CD4-positive, alpha-beta T cell treated with Interleukin-6 for 4 hours (primary cell): Measurements from ENCODE around the gene MEIS1.

Experiments used
- DNase-seq: peaks from one replicate; pipeline ENCODE4 v3.0.0-alpha.2; 2020; ENCODE audit warnings: mixed read lengths

MEIS1 gene

DNA sequence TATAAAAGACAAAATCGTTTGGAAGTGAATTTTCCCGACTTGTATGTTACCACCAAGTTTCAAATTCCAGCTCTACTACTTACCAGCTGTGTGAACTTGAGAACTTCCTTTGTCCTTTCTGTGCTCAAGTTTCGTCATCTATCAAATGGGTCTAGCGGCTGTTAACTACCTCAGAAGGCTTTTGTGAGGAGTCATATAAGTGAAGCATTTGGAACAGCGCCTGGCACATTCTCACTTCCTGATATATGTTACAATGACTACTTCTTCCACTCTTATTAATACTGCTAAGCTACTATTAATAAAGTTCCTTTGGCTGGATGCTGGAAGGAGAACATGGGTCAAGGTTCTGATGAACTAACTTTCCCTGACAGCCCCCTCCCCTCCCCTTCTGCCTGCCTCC, 104.5 kb downstream of the MEIS1 start:
- no peak for DNase-seq

DNA sequence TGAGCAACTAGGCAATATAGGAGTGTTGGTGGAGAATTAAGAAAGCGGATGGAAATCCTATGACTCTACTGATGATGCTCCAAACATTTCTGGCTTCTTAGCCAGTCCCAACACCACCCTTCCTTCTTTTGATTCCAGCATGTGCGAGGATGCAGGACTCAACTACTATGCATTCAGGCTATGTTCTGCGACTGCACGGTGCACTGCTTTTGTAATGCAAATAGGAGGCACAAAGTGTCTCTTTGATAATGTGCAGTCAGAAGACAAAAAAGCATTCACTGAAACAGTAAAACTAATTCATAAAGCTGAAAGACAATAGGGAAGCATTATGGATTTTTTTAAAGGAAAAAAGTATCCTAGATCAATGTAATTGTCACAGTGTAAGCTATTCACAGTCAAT, 106.7 kb downstream of the MEIS1 start:
- no peak for DNase-seq

DNA sequence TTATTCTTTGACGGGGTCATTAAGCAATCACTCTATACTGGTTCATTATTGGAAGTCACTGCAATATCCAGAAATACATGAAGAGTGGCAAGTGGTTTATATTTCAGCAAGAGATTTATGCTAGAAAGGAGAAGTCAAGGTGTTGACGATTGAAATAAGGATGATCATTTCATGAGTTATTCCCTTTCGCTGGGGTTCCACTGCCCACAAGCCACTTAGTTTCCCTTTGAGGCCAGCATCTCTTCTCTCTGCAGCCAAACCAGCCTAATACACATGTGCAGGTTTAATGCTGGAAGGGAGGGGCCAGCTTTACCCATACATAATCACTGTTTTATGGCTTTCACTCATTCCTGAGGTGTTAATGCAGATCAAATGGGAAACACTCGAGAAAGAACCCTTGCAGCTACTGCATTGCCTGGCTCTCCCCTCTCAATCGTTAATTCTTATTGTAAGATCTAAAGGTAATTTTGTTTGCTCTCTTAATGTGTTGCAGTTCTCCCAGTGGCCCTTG, 108.4 kb downstream of the MEIS1 start:
- no peak for DNase-seq

DNA sequence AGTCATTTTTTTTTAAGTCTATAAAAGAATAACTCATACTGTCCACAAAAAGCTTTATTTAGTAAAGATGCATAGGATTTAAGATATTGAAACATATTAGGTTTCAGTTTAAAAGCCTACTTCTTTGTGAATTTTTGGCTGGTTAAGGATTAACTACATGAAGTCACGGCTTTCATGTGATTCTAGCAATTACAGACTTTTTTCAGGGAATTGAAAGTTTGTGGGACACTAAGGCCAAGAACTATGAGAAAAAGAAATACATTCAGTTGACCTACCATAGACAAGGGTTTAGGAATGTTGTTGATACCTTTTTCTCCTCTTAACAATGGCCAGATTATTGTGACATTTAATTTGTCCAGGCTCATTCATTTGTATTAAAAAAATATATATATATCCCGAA, 109.3 kb downstream of the MEIS1 start:
- no peak for DNase-seq

DNA sequence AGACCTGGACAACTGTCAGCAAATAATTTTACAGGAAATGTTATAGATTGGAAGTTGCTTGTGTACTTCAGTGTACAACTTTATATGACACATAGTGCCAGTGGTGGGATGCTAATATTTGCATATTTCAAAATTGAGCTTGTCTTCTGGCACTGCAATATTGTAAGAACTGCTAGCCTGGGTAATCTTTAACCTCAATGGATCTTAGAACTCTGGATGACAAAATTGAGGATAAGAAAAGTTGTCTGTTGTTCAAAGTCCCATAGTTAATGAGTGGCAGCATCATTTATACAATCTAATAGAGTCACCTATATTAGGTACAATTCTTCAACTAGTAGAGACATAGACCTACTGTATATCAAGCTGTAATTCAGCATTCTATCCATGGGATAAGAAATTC, 110.3 kb downstream of the MEIS1 start:
- no peak for DNase-seq

DNA sequence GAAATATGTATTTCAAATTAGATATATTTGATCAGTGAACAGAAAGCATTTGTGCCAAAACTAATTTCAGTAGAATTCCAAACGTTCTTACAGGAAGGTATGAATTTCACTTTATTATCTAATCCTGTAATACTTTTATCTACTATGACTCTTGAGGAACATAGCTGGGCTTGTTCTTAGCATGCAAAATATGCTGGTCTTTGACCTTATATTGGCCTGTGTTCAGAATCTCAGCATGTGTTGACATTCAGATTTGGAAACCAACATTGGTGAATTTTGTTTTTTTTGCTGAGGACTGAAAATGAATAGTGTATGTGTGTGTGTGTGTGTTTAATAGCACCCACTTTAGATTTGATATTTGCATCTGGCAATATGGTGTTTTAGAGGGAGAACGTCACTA, 112.2 kb downstream of the MEIS1 start:
- no peak for DNase-seq

DNA sequence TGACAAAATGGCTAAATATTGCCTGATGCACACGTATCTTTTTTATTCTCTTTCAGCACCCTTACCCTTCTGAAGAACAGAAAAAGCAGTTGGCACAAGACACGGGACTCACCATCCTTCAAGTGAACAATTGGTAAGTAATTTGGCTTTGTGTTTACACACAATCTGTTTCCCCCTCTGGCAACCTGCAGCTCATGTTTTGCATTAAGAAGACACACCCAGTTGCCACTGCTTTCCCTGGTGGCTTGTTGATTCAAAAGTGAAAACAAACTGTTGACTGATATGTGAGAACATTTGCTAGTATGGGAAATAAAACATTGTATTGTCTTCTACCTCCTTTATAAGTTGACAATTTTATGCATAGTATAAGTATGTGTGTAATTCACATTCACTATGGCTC, 113.0 kb downstream of the MEIS1 start:
- no peak for DNase-seq

DNA sequence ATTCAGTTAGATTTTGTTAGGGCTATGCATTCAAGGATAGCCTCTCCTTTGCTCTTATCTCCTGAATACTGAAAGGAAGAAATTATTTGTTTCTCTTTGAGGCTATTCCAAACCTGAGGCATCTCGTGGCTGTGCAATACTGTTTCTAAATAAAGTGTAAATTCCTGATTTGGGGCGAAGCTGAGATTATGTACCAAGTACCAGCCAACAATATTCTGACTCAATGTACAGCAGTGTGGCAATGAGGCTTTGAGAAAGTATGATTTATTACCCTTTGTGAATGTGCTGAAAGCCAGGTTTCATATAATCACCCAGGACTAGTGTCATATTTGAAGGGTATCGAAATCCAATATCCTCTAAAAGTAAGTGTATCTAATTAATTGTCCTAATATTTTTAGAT, 113.5 kb downstream of the MEIS1 start:
- no peak for DNase-seq

DNA sequence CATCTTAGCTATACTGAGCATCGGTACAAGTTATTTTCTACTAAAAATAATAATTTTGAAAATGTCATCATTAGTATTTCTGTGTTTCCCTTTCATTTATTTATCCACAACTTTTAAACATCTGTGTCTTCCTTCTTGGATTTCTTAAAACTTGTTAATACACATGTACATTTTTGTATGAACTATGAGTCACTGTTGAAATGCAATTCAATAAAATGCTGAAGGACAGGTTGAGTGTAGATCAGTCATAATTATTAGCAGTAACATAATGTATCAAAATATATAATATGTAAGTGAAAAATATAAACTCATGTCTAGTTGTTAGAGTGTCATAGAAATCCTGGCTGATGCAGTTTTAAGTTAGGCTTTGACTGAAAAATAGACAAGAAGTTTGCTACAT, 115.9 kb downstream of the MEIS1 start:
- no peak for DNase-seq

DNA sequence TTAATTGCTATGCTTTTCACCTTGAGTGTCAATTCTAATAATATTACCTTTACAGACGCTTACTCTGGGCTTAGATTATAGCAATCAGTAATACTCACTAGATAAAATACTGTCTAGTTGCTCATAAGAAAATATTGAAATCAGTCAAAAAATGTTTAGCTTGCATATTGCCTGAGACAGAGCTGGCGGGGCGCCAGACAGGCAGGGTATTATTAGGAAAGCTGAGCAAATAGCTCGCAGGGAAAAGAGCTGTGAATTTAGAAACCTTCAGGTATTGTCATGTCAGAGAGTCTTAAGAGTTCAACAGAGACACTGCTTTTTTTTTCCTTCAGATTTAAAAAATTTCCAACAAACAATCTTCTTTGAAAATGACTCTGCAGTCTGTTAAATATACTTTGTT, 118.4 kb downstream of the MEIS1 start:
- DNase-seq, result no peak

DNA sequence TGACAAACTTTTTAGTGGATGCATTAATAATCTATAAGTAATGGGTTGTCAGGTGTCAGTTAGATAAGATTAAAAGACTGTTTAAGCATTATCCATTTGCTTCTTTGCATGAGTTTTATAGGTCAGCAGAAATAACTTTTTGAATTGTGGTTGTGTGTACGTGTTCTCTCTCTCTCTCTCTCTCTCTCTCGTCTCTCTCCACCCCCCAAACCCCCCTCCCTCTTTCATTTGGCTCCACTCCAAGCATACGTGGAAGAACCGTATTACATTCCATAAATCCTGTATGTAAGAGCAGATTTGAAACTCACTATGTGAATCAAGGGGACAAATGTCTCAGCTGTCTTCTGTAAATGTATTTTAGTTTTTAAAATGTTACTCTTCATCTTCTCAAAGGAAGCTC, 120.2 kb downstream of the MEIS1 start:
- no peak for DNase-seq

DNA sequence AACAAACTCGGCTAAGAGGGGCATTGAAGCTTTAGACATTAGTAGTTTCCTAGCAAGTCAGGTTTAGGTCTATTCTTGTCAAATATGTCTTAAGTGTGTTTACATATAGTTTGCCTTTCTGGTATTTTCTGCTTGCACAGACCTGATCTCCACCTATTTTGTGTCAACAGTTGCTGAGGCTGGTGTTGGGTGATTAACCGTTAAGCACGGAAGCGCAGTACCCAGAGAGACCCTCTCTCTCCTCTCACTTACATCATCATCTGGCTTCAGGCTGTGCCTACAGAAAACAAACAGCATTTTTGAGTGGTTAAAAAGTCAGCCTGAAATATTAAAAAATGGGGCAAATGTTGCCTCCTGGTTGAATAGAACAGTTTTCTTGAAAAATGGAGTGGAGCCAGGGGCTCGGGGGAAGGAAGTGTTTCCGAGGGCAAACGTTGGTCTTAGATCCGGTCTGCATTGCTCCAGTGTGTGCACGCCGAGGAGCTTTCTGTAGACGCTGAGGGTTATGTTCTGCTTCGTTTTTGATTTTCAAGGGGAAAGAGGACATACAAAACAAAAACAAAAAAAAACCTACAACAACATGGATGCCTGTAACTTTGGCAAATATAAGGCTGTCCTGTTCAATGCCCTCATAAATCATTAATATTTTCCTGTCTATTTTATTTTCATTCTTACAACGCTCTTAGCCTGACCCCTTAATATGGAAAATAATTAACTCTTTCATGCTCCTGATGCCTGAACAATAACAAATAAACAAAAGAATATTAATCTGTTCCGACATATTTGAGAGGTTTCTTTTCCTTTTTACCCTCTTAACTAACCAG, 120.8 kb downstream of the MEIS1 start:
- no peak for DNase-seq

DNA sequence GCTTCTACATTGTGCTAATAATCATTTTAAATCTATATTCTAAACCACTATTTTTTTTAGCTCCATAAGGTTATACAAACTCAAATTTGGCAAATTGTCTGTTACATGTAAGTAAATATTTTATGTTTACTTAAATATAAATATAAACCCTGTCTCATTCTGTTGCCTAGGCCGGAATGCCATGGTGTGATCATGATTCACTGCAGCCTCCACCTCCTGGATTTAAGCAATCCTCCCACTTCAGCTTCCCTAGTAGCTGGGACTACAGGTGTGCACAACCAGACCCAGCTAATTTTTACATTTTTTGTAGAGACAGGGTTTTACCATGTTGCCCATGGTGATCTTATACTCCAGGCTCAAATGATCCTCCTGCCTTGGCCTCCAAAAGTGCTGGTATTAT, 124.7 kb downstream of the MEIS1 start:
- no peak for DNase-seq

DNA sequence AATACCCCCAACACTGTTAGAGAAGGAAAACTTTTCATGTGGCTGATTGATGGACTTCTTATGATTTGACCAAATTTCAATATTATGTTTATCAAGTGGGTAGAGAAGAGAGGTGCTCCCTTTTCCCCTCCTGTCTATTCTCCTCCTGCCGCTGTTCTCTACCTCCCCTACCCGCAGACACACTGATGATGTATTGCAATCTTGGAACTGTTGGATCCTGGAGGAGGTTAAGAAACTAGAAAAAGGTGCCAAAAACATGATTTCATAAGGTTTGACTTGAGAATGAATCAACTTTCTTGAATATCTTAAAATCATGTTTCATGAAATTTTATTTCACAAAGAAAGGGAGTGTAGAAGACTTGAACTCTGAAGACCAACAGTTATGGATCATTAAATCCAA, 125.8 kb downstream of the MEIS1 start:
- no peak for DNase-seq

DNA sequence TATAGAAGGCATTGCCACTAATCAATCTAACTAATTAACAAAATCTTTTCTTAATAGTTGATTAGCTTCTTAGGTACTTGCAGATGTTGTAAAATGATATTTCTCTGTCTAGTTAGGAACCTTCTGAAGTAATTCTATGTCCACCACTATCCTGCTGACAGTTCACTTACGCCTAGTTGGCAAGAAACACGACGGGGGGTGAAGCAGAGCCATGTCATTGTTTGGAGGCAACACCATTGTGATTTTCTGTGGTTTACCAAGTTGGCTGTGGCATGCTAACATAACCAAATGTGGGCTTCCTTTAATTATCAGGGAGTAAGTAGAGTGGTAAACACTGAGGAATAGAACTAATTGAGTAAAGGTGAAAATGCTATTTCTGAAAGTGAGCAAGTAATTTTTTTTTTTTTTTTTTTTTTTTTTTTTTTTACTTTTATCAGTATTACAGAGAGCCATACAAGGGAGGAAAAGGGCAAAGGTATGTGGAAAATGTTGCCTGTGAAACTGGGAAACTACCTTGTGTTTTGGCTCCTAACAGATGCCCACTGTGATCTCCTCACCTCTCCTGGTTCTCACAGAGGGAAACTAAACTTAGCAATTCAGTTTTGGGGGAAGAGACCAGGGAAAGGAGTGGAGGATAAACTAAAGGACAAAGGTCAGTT, 126.8 kb downstream of the MEIS1 start:
- no peak for DNase-seq

DNA sequence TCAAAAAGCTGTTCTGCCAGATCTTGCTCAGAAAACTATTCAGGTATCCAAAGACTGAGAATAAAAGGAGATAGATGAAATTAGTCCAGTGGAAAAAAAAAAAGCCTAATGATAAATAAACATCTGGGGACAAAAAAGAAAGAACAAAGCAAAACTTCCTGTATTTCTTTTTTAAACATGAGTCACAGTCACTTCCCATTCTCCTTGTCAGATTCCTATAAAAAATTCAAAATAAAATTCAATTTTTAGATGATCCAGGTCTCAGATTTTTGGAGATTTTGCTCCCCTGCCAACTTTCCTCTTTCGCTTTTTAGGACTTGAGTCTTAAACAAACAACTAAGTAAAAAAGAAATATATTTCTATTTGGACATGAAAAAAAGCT, 127.4 kb downstream of the MEIS1 start:
- no peak for DNase-seq

DNA sequence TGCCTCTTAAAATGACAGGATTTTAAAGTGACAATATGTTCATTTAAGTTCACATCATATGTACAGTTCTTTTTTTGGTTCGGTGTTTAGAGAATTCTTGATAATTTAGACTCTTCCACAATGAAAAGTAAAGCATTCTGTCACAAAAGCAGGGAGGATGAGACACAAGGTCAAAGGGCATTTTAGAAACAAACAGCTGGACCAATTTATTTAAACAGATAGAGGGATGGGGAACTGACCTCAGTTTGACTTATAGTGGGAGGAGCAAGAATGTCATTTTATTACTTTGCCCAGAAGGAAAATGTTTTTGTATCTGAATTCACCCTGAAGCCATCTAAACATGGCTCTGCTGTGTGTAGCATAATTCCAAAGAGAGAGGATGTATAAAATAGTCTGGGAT, 128.5 kb downstream of the MEIS1 start:
- no peak for DNase-seq

DNA sequence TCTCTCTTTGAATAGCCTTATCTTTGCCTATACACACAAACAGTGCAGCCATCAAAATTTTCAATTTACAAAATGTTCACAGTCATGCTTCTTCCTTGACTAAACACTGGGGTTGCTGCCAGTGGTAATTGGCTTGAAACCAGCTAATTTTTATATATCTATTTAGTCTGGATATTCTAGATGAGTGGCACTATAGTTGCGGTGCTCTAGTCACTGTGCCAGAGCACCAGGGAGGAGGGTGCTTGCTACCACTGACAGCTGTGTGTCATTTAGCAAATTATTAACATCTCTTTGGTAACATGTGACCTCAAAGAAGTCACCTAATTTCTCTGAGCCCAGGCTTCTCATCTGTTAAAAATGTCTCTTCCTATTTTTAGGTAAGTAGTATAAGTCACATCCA, 130.4 kb downstream of the MEIS1 start:
- no peak for DNase-seq

DNA sequence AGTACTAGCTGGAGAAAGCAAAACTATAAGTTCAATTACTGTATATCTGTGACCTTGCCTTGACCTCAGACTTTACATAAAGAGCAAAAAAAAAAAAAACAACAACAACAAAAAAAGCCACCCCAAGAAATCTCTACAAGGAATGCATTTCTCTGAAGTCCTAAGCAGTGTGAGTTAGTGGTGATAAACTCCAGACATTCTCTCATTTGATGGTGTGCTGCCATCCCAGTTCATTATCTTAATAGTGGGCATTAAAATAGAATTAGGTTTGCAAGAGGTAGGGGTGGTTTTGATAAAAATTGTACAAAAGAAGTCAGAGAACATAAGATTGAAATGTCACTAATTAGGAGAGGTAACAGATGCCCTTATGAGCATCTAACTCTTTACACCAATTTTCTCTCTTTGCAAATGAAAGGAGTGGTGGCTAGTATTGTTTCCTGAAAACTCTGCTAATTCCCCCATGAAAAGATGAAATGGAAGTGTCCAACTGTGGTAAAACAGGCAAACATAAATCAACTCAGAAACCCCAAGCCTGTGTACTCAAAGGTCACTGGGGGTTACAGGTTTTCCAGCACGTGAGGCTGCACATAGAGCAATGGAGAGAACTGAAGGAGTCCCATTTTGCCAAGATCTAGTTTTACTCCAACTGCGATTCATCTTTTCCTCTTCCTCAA, 131.9 kb downstream of the MEIS1 start:
- no peak for DNase-seq

DNA sequence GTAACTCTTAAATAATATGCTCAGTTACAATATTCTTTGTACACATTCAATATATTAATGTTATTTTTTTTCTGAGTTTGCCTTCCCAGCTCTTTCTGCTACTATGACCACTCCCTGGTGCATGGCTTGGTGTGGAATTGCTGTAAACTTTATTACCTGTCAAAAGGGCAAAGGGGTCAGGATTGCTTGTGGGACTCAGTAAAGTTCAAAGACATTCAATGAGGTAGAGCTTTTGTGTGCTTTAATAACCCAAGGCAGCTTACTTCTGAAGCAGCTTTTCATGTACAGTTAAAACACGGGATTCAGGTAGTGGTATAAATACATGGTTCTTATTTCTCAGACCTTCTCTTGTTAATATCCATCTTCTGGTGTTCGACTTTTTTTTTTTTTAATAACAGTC, 132.8 kb downstream of the MEIS1 start:
- no peak for DNase-seq

DNA sequence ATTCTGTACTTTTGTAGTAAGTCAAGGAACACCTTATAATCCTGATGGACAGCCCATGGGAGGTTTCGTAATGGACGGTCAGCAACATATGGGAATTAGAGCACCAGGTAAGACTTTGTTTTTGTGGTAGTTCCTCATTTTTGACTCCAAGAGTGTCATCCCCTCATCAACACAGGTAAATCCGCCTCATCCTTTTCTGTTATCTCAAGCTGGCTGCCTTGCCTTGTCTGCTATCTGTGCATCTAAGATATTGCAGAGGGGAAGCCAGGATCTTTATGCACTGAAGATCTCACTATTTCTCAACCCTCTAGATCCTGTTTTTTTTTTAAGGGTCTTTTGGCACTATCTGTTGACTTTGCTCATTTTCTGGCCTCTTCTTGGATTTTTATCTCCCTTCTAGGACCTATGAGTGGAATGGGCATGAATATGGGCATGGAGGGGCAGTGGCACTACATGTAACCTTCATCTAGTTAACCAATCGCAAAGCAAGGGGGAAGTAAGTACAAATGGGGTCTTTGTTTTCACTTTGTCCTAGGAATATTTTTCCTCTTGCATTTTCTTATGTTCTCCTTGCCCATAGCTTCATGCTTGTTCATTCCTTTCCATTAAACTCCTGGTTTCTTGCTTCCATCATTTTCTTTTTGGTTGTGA, 133.8 kb downstream of the MEIS1 start:
- DNase-seq, result no peak

DNA sequence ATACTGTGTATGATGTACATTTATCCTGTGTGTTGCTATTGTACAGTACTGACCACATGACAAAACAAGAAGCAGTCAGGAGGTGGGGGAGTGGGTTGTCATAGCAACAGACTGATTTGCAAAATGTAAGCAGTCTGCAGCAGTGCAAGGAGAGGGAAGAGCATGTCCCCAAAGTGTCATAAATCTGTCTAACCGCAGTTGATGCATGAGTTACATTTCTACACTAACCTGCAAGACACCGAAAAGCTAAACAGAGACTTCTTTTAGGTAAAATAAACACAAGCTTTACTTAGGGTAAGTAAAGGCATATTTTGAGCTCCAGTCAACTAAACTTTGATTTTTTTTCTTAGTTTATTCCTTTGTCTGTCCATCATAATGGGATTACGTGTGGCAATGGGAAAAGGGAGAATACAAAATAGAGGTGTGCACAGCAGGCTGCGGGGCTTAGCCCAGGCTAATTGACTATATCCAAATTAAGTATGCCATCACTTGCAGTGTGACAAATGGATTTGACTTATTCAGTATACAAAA, 134.5 kb downstream of the MEIS1 start:
- DNase-seq, result no peak

DNA sequence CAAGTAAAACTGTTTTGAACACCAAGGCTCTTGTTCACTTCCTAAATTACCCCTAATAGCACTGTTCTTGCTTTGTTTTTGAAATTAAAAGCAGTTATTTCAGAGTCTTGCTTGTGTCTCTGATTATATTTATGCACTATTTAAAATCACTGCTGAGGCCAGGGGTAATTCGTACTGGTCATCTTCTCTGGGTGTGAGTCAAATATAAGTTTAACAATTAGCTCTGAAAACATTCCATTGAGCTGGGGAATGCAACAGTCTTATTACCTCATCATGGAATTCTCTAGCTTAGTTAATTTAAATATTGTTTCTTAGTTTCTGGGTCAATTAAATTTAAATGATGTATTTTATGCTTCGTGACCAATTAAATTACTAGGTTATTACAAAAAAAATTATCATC, 135.0 kb downstream of the MEIS1 start:
- DNase-seq, result no peak
